Peyer's patch (tissue), 4 donors: ENCODE measurements around the gene TMEM131L.

Experiments
- POLR2A ChIP-seq, 2 donors: fragments of 450-650 bp; IDR thresholded peaks; one replicate each; pipeline ENCODE4 v1.5.1; 2017; ENCODE audit warnings: antibody characterized with exemption in 2 of 2, mild to moderate bottlenecking in 2 of 2, moderate library complexity in 2 of 2
- TF ChIP-seq, protein P1 (sequence below), 6 experiments: fragments of 450-650 bp in 4 of 6; fragments of 200-600 bp in 2 of 6; sonication (generic) in 1 of 6; IDR thresholded peaks; one replicate each; pipeline ENCODE4 v1.5.1; 2017 to 2019; ENCODE audit warnings: antibody characterized with exemption in 6 of 6, mild to moderate bottlenecking in 3 of 6, moderate library complexity in 1 of 6

DNA sequence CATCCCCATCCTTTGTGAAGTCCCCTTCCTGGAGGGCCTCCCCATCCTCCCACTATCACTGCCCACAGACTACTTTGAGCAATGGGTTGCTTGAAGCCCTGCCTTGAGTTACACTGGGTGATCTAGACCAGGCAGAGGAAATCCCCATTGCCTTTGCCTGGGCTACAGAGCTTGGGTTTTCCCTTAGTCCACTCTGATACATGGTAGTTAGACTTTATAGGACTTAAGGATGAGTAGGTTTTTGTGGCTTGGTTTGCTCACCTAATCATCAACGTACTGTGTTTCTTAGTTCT is 56.6 kb downstream of the TMEM131L start:
- TF ChIP-seq, protein P1, sequence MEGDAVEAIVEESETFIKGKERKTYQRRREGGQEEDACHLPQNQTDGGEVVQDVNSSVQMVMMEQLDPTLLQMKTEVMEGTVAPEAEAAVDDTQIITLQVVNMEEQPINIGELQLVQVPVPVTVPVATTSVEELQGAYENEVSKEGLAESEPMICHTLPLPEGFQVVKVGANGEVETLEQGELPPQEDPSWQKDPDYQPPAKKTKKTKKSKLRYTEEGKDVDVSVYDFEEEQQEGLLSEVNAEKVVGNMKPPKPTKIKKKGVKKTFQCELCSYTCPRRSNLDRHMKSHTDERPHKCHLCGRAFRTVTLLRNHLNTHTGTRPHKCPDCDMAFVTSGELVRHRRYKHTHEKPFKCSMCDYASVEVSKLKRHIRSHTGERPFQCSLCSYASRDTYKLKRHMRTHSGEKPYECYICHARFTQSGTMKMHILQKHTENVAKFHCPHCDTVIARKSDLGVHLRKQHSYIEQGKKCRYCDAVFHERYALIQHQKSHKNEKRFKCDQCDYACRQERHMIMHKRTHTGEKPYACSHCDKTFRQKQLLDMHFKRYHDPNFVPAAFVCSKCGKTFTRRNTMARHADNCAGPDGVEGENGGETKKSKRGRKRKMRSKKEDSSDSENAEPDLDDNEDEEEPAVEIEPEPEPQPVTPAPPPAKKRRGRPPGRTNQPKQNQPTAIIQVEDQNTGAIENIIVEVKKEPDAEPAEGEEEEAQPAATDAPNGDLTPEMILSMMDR (IDR thresholded peaks at IDR 0.05), result no peak
- no peak for TF ChIP-seq POLR2A (IDR thresholded peaks at IDR 0.05)
